EH (cell line): Measurements from ENCODE around the gene CASK.

Experiments
- DNase-seq: peaks from one replicate; pipeline ENCODE4 v3.0.0-alpha.2; 2015; ENCODE audit warnings: low read depth

Gene CASK

GRCh38 chrX:41923211-41923977, at the start of gene CASK:
Gene CASK (minus strand): TSS chrX:41923554. CDS start chrX:41922988, 566 bp downstream.
- peak; percentile 91 for DNase-seq

GRCh38 chrX:41971346-41971745, 48.0 kb upstream of the CASK start:
- no peak for DNase-seq

- DNase-seq, result no peak
Measured at GRCh38 chrX:41970419-41970818, 47.1 kb upstream of the CASK start.

- no peak for DNase-seq
Measured at GRCh38 chrX:41963348-41963747, 40.0 kb upstream of the CASK start.

- no peak for DNase-seq
Measured at GRCh38 chrX:41960142-41960541, 36.8 kb upstream of the CASK start.

GRCh38 chrX:41958861-41959260, 35.5 kb upstream of the CASK start:
- DNase-seq, result no peak

- no peak for DNase-seq
Measured at GRCh38 chrX:41956027-41956426, 32.7 kb upstream of the CASK start.

- no peak for DNase-seq
Measured at GRCh38 chrX:41952102-41952501, 28.7 kb upstream of the CASK start.

- no peak for DNase-seq
Measured at GRCh38 chrX:41946989-41947612, 23.7 kb upstream of the CASK start.

GRCh38 chrX:41946235-41946634, 22.9 kb upstream of the CASK start:
- no peak for DNase-seq

- no peak for DNase-seq
Measured at GRCh38 chrX:41935832-41936231, 12.5 kb upstream of the CASK start.

GRCh38 chrX:41933546-41933945, 10.2 kb upstream of the CASK start:
- DNase-seq, result no peak

GRCh38 chrX:41932885-41933284, 9.5 kb upstream of the CASK start:
- no peak for DNase-seq

GRCh38 chrX:41931591-41931990, 8.2 kb upstream of the CASK start:
- no peak for DNase-seq

GRCh38 chrX:41923978-41924683, 777 bp upstream of the CASK start:
- DNase-seq, result peak; percentile 33

- DNase-seq, result peak; percentile 13
Measured at GRCh38 chrX:41922431-41923151, 763 bp downstream of the CASK start.

GRCh38 chrX:41921492-41922430, 1.6 kb downstream of the CASK start:
- DNase-seq, result peak; percentile 26

- no peak for DNase-seq
Measured at GRCh38 chrX:41919870-41920269, 3.5 kb downstream of the CASK start.

- DNase-seq, result no peak
Measured at GRCh38 chrX:41917517-41917916, 5.8 kb downstream of the CASK start.

- no peak for DNase-seq
Measured at GRCh38 chrX:41913476-41913875, 9.9 kb downstream of the CASK start.

- peak; percentile 1 for DNase-seq
Measured at GRCh38 chrX:41912923-41913322, 10.4 kb downstream of the CASK start.
